Body of pancreas (tissue), 4 donors: ENCODE data around the gene NCOA1.

Source experiments
- CTCF ChIP-seq, 7 experiments: fragments of 450-650 bp in 4 of 7; fragments of 200-600 bp in 3 of 7; sonication (generic) in 3 of 7; IDR thresholded peaks; one replicate each; pipeline ENCODE4 v1.5.1; 2016 to 2019; ENCODE audit warnings: antibody characterized with exemption in 7 of 7
- POLR2A ChIP-seq, 3 donors: fragments of 450-650 bp; IDR thresholded peaks; one replicate each; pipeline ENCODE4 v1.6.1; 2016; ENCODE audit warnings: antibody characterized with exemption in 3 of 3, mild to moderate bottlenecking in 2 of 3

- TF ChIP-seq POLR2A (IDR thresholded peaks at IDR 0.05) (no peak), CTCF (IDR thresholded peaks at IDR 0.05) (no peak)
Measured at GRCh38 chr2:24592441-24593100, 101.5 kb downstream of the NCOA1 start.
